HPDE6-E6E7 (cell line): Measurements from ENCODE around the gene C17orf100.
"Not testable (repeated sequence)": the region's sequence is repeated elsewhere in the genome, so short reads cannot be mapped to it uniquely, and the experiment has no call there.

Experiments used
- DNase-seq: peaks from one replicate; pipeline ENCODE4 v3.0.0; 2011; ENCODE audit warnings: missing footprints; ENCODE audit errors: extremely low spot score

The C17orf100 gene

GRCh38 chr17:6641247-6641863 lies 10.2 kb upstream of the C17orf100 start:
- DNase-seq, result no peak

- no peak for DNase-seq
Observed at GRCh38 chr17:6642592-6642991, 9.0 kb upstream of the C17orf100 start.

- DNase-seq, result no peak
Observed at GRCh38 chr17:6643451-6644125, 8.0 kb upstream of the C17orf100 start.

GRCh38 chr17:6648181-6648580 lies 3.4 kb upstream of the C17orf100 start:
- no peak for DNase-seq

- DNase-seq, result no peak
Observed at GRCh38 chr17:6651919-6652452, 424 bp downstream of the C17orf100 start.

- DNase-seq, result peak; percentile 70
Observed at GRCh38 chr17:6654841-6655731, 3.5 kb downstream of the C17orf100 start.

GRCh38 chr17:6655732-6656361 lies 4.3 kb downstream of the C17orf100 start:
- DNase-seq, result not testable (repeated sequence)

GRCh38 chr17:6656797-6657632 lies 5.5 kb downstream of the C17orf100 start:
- not testable (repeated sequence) for DNase-seq

- DNase-seq, result no peak
Observed at GRCh38 chr17:6657633-6658287, 6.2 kb downstream of the C17orf100 start.

GRCh38 chr17:6658411-6658810 lies 6.8 kb downstream of the C17orf100 start:
- not testable (repeated sequence) for DNase-seq

GRCh38 chr17:6660101-6660500 lies 8.5 kb downstream of the C17orf100 start:
- DNase-seq, result no peak

- no peak for DNase-seq
Observed at GRCh38 chr17:6660805-6661463, 9.4 kb downstream of the C17orf100 start.

GRCh38 chr17:6661464-6661848 lies 9.9 kb downstream of the C17orf100 start:
- no peak for DNase-seq

- not testable (repeated sequence) for DNase-seq
Observed at GRCh38 chr17:6663200-6663599, 11.6 kb downstream of the C17orf100 start.

GRCh38 chr17:6666077-6666521 lies 14.5 kb downstream of the C17orf100 start:
- peak; percentile 64 for DNase-seq

GRCh38 chr17:6666557-6666956 lies 15.0 kb downstream of the C17orf100 start:
- DNase-seq, result no peak

- DNase-seq, result no peak
Observed at GRCh38 chr17:6667516-6667915, 16.0 kb downstream of the C17orf100 start.

GRCh38 chr17:6668219-6668618 lies 16.7 kb downstream of the C17orf100 start:
- no peak for DNase-seq

- no peak for DNase-seq
Observed at GRCh38 chr17:6668727-6669425, 17.3 kb downstream of the C17orf100 start.
